ENCODE results near the gene PIK3CB.
"Not testable (repeated sequence)": the region's sequence is repeated elsewhere in the genome, so short reads cannot be mapped to it uniquely, and the experiment has no call there.

The PIK3CB gene

GRCh38 chr3:138768125-138768524, 66.6 kb downstream of the PIK3CB start:
- no peak for DNase-seq (ENCODE audit: low read depth in 3 of 3, low spot score in 1 of 3)

GRCh38 chr3:138767498-138768104, 67.1 kb downstream of the PIK3CB start:
- no peak for DNase-seq (ENCODE audit: low read depth in 3 of 3, low spot score in 1 of 3)

- no peak for DNase-seq (ENCODE audit: low read depth in 3 of 3, low spot score in 1 of 3)
Measured at GRCh38 chr3:138761002-138761401, 73.7 kb downstream of the PIK3CB start.

GRCh38 chr3:138748190-138748589, 86.5 kb downstream of the PIK3CB start:
- no peak for DNase-seq (ENCODE audit: low read depth in 3 of 3, low spot score in 1 of 3)

GRCh38 chr3:138747225-138747624, 87.5 kb downstream of the PIK3CB start:
- DNase-seq (ENCODE audit: low read depth in 3 of 3, low spot score in 1 of 3): no peak

- DNase-seq (ENCODE audit: low read depth in 3 of 3, low spot score in 1 of 3): no peak
Measured at GRCh38 chr3:138740072-138740471, 94.7 kb downstream of the PIK3CB start.

GRCh38 chr3:138732456-138732855, 102.3 kb downstream of the PIK3CB start:
- DNase-seq (ENCODE audit: low read depth in 3 of 3, low spot score in 1 of 3): no peak

GRCh38 chr3:138726946-138727730, 107.6 kb downstream of the PIK3CB start:
- no peak for DNase-seq (ENCODE audit: low read depth in 3 of 3, low spot score in 1 of 3)

- not testable (repeated sequence) for DNase-seq (ENCODE audit: low read depth in 3 of 3, low spot score in 1 of 3)
Measured at GRCh38 chr3:138726042-138726441, 108.7 kb downstream of the PIK3CB start.

GRCh38 chr3:138725116-138725515, 109.6 kb downstream of the PIK3CB start:
- no peak for DNase-seq (ENCODE audit: low read depth in 3 of 3, low spot score in 1 of 3)

GRCh38 chr3:138724443-138724842, 110.3 kb downstream of the PIK3CB start:
- no peak for DNase-seq (ENCODE audit: low read depth in 3 of 3, low spot score in 1 of 3)

GRCh38 chr3:138718849-138719248, 115.9 kb downstream of the PIK3CB start:
- DNase-seq (ENCODE audit: low read depth in 3 of 3, low spot score in 1 of 3): no peak

GRCh38 chr3:138717348-138717747, 117.4 kb downstream of the PIK3CB start:
- no peak for DNase-seq (ENCODE audit: low read depth in 3 of 3, low spot score in 1 of 3)

GRCh38 chr3:138712086-138712485, 122.6 kb downstream of the PIK3CB start:
- DNase-seq (ENCODE audit: low read depth in 3 of 3, low spot score in 1 of 3): no peak

GRCh38 chr3:138705675-138706074, 129.1 kb downstream of the PIK3CB start:
- no peak for DNase-seq (ENCODE audit: low read depth in 3 of 3, low spot score in 1 of 3)

GRCh38 chr3:138696666-138697370, 137.9 kb downstream of the PIK3CB start:
- DNase-seq (ENCODE audit: low read depth in 3 of 3, low spot score in 1 of 3): no peak

- no peak for DNase-seq (ENCODE audit: low read depth in 3 of 3, low spot score in 1 of 3)
Measured at GRCh38 chr3:138694287-138695007, 140.3 kb downstream of the PIK3CB start.

- DNase-seq (ENCODE audit: low read depth in 3 of 3, low spot score in 1 of 3): no peak
Measured at GRCh38 chr3:138692152-138692551, 142.6 kb downstream of the PIK3CB start.

- DNase-seq (ENCODE audit: low read depth in 3 of 3, low spot score in 1 of 3): no peak
Measured at GRCh38 chr3:138691351-138691750, 143.4 kb downstream of the PIK3CB start.

- DNase-seq (ENCODE audit: low read depth in 3 of 3, low spot score in 1 of 3): no peak
Measured at GRCh38 chr3:138690036-138690435, 144.7 kb downstream of the PIK3CB start.

GRCh38 chr3:138688871-138689299, 145.8 kb downstream of the PIK3CB start:
- no peak for DNase-seq (ENCODE audit: low read depth in 3 of 3, low spot score in 1 of 3)

All from stimulated activated CD4-positive, alpha-beta T cell treated with anti-CD3 and anti-CD28 coated beads, TNF-alpha, amount 100 ng/mL, for 1 hour (primary cell).